ENCODE measurements around the gene MARCHF6. TPM values are rescaled to one million over a fixed set of nuclear protein-coding genes. Genes with fewer than 3 reads are reported as not detected.

Gene MARCHF6
- total and polyA plus RNA-seq, 9 of the 15 experiments (the other 6 are each of a cell fraction or from before 2014, with no cell fraction given) = 74.1 to 456 (median 116) TPM

DNA sequence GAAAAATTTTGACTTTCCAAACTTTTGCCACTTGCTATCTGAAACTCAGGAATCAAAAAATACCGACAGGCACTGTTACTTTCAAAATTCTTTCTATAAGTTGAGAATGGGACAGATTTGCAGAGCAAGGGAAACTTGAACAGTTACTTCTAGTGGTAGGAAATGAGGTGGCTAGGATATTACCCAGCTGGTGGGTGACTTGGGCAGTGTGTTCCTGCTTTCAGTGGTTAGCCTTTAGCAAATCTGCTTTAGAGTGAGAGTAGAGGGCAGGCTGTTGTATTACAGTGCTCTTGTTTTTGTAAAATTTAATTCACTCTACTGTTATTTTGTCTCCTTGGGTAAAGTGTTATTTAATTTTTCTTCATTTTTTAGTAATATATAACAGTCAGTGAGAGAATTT, 48.0 kb downstream of the MARCHF6 start:
- Histone ChIP-seq H3K27me3 (ENCODE audit: control insufficient read depth in 2 of 2, insufficient read depth in 2 of 2, low read length in 2 of 2) (no peaks in the 10 kb centered on the region), H3K9ac (ENCODE audit: insufficient read depth in 1 of 2, low read depth in 2 of 2, low read length in 2 of 2) (no peak overlapping the region), H3K9me3 (replicated peaks; ENCODE audit: control insufficient read depth, insufficient read depth, low read depth, low read length) (no peaks in the 10 kb centered on the region), H4K20me1 (replicated peaks; ENCODE audit: control insufficient read depth, insufficient read depth, low read length) (no peaks in the 10 kb centered on the region), H3K79me2 (ENCODE audit: control insufficient read depth, insufficient read depth, low read length) (peaks cover 23% of the 10 kb centered on the region), H3K9me1 (ENCODE audit: control insufficient read depth, insufficient read depth, low read length) (no peaks in the 10 kb centered on the region), H3K27ac (ENCODE audit: extremely low read depth, low read depth, low read length) (no peak overlapping the region), H3K4me2 (ENCODE audit: insufficient read depth, low read length) (no peak overlapping the region), H2AFZ (ENCODE audit: low read depth, low read length) (no peak overlapping the region), H3K4me1 (replicated peaks in 1 of 2; ENCODE audit: control insufficient read depth in 2 of 2, insufficient read depth in 2 of 2, low read length in 2 of 2) (no peaks in the 10 kb centered on the region), H3K36me3 (ENCODE audit: control insufficient read depth, insufficient read depth, low read length) (peaks cover 95% of the 10 kb centered on the region), H3K4me3 (no peak overlapping the region)
- CTCF ChIA-PET (ENCODE audit: low intra/inter-chr PET ratio) = interaction anchor here (0.6 kb wide), 1 partner anchor 135 kb away, joined by 3 read pairs; no protein-coding TSS in a partner anchor
- in situ Hi-C loops (cut with MboI) (no loop called here), intact Hi-C loops (cut with micrococcal nuclease) (no loop called here)
- no peak for TF ChIP-seq C11orf30 (IDR thresholded peaks at IDR 0.05; ENCODE audit: low read depth)
- no peak for TF ChIP-seq CTBP1 (IDR thresholded peaks at IDR 0.05; ENCODE audit: borderline replicate concordance)
- no peak for TF ChIP-seq ZNF511 (CRISPR knock-in tag; IDR thresholded peaks at IDR 0.05)
- TF ChIP-seq ZNF444 (CRISPR knock-in tag; IDR thresholded peaks at IDR 0.05) = no peak
- TF ChIP-seq CEBPG (CRISPR knock-in tag; IDR thresholded peaks at IDR 0.05) = no peak
- no peak for TF ChIP-seq CEBPG (tag; conservative IDR thresholded peaks at IDR 0.05 in 1 of 2, IDR thresholded peaks at IDR 0.05 in 1 of 2)
- TF ChIP-seq ZBTB43 (CRISPR knock-in tag; IDR thresholded peaks at IDR 0.05) = no peak
- TF ChIP-seq KLF13 (tag; IDR thresholded peaks at IDR 0.05; ENCODE audit: borderline replicate concordance, low read depth) = no peak
- no peak for TF ChIP-seq SIRT6 (IDR thresholded peaks at IDR 0.05; ENCODE audit: low read depth, low read length)
- TF ChIP-seq, protein P1, sequence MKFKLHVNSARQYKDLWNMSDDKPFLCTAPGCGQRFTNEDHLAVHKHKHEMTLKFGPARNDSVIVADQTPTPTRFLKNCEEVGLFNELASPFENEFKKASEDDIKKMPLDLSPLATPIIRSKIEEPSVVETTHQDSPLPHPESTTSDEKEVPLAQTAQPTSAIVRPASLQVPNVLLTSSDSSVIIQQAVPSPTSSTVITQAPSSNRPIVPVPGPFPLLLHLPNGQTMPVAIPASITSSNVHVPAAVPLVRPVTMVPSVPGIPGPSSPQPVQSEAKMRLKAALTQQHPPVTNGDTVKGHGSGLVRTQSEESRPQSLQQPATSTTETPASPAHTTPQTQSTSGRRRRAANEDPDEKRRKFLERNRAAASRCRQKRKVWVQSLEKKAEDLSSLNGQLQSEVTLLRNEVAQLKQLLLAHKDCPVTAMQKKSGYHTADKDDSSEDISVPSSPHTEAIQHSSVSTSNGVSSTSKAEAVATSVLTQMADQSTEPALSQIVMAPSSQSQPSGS (CRISPR knock-in tag; IDR thresholded peaks at IDR 0.05) = no peak
- TF ChIP-seq ZNF197 (CRISPR knock-in tag; IDR thresholded peaks at IDR 0.05; ENCODE audit: low read depth) = no peak
- TF ChIP-seq ZNF146 (CRISPR knock-in tag; IDR thresholded peaks at IDR 0.05; ENCODE audit: unreplicated experiment) = no peak
- no peak for TF ChIP-seq KHSRP (IDR thresholded peaks at IDR 0.05)
- no peak for TF ChIP-seq SMAD2 (IDR thresholded peaks at IDR 0.05; ENCODE audit: low read depth, low read length)
- no peak for TF ChIP-seq ARHGAP35 (IDR thresholded peaks at IDR 0.05; ENCODE audit: partially characterized antibody)
- TF ChIP-seq HDAC3 (IDR thresholded peaks at IDR 0.05; ENCODE audit: borderline replicate concordance, partially characterized antibody) = no peak
- no peak for TF ChIP-seq MED1 (CRISPR knock-in tag; IDR thresholded peaks at IDR 0.05; ENCODE audit: borderline replicate concordance)
- no peak for TF ChIP-seq FOXA3 (CRISPR knock-in tag; conservative IDR thresholded peaks at IDR 0.05 in 1 of 2, IDR thresholded peaks at IDR 0.05 in 1 of 2)
- TF ChIP-seq TCF7L2 (IDR thresholded peaks at IDR 0.05; ENCODE audit: low read depth, low read length) = no peak
- no peak for TF ChIP-seq RAD21 (CRISPR knock-in tag; conservative IDR thresholded peaks at IDR 0.05 in 1 of 2, IDR thresholded peaks at IDR 0.05 in 1 of 2)
- 88% methylated on average over 1 of the region's 1 CpG for WGBS (ENCODE audit: insufficient coverage, low coverage, missing lambda C conversion rate)
- FAIRE-seq (no peak), DNase-seq (ENCODE audit: extremely low read depth in 1 of 4, low spot score in 3 of 4) (no peak), ATAC-seq (no peak)
- POLR2A ChIA-PET = no interaction called here
- no TSS peak for BruUV-seq (replicated peaks)
